HL-60 (cell line): Measurements from ENCODE around the gene NDUFV2.

Experiments
- POLR2AphosphoS5 ChIP-seq: IDR thresholded peaks from 2 replicates; pipeline ENCODE4 v1.6.1; 2012; ENCODE audit warnings: low read depth
- TF ChIP-seq, protein P1 (sequence below): IDR thresholded peaks from one replicate; pipeline ENCODE4 v1.5.1; 2011; ENCODE audit warnings: low read length, control low read depth, inconsistent platforms; ENCODE audit not compliant: insufficient read depth
- TF ChIP-seq, protein P2 (sequence below): IDR thresholded peaks from 2 replicates; pipeline ENCODE4 v1.6.1; 2012; ENCODE audit warnings: low read depth; ENCODE audit not compliant: insufficient replicate concordance

DNA sequence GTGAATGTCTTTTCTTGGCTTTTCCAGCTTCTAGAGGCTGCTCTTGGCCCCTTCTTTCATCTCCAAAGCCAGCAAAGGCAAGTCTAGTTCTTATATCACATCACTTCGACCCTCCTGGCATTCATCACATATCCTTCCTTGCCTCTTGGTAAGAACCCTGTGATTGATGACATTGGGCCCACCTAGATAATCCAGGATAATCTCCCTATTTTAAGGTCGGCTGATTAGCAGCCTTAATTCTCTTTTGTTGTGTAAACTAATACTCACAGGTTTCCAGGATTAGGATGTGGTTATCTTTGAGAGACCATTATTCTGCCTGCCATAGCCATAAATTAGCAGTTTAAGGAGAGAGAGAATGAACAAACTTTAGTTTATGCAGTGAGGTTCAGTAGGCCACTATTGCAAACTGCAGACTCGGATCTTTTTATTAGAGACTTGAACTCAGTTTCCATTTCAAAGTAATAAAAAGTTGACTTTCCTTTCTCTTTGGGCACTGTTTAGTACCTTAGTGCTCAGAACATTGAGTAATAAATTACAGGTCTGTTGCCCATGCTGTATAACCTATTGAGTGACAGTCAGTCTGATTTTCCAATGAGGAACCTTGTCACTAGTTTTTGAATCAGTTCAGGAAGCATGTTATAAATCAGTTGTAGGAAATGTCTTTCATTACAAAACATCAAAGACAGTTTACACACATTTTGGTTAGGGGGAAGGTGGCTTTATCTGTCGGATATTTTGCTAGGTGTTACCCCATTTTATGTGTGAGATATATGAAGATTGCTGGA lies 4.5 kb downstream of the NDUFV2 start:
- TF ChIP-seq, protein P1, sequence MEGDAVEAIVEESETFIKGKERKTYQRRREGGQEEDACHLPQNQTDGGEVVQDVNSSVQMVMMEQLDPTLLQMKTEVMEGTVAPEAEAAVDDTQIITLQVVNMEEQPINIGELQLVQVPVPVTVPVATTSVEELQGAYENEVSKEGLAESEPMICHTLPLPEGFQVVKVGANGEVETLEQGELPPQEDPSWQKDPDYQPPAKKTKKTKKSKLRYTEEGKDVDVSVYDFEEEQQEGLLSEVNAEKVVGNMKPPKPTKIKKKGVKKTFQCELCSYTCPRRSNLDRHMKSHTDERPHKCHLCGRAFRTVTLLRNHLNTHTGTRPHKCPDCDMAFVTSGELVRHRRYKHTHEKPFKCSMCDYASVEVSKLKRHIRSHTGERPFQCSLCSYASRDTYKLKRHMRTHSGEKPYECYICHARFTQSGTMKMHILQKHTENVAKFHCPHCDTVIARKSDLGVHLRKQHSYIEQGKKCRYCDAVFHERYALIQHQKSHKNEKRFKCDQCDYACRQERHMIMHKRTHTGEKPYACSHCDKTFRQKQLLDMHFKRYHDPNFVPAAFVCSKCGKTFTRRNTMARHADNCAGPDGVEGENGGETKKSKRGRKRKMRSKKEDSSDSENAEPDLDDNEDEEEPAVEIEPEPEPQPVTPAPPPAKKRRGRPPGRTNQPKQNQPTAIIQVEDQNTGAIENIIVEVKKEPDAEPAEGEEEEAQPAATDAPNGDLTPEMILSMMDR, result no peak
- no peak for TF ChIP-seq POLR2AphosphoS5
- TF ChIP-seq, protein P2, sequence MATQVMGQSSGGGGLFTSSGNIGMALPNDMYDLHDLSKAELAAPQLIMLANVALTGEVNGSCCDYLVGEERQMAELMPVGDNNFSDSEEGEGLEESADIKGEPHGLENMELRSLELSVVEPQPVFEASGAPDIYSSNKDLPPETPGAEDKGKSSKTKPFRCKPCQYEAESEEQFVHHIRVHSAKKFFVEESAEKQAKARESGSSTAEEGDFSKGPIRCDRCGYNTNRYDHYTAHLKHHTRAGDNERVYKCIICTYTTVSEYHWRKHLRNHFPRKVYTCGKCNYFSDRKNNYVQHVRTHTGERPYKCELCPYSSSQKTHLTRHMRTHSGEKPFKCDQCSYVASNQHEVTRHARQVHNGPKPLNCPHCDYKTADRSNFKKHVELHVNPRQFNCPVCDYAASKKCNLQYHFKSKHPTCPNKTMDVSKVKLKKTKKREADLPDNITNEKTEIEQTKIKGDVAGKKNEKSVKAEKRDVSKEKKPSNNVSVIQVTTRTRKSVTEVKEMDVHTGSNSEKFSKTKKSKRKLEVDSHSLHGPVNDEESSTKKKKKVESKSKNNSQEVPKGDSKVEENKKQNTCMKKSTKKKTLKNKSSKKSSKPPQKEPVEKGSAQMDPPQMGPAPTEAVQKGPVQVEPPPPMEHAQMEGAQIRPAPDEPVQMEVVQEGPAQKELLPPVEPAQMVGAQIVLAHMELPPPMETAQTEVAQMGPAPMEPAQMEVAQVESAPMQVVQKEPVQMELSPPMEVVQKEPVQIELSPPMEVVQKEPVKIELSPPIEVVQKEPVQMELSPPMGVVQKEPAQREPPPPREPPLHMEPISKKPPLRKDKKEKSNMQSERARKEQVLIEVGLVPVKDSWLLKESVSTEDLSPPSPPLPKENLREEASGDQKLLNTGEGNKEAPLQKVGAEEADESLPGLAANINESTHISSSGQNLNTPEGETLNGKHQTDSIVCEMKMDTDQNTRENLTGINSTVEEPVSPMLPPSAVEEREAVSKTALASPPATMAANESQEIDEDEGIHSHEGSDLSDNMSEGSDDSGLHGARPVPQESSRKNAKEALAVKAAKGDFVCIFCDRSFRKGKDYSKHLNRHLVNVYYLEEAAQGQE, result no peak
